Measurements from ENCODE around the gene PLEKHH3. TPM values are rescaled to one million over a fixed set of nuclear protein-coding genes. Genes with fewer than 3 reads are reported as not detected.

PLEKHH3 gene
- total RNA-seq, 2 donors from 2014 or later: 13.7 to 24.3 TPM

GRCh38 chr17:42702446-42702845 is 25.7 kb upstream of the PLEKHH3 start:
- DNase-seq: no peak
- H3K27me3 Mint-ChIP-seq (ENCODE audit: insufficient read depth): no peaks in the 10 kb centered on the region
- 93 to 97% methylated on average over 10 to 11 of the region's 11 CpGs for WGBS, 2 experiments (ENCODE audit: insufficient coverage in 1 of 2, insufficient read length in 1 of 2)
- H3K4me3 Mint-ChIP-seq: no peak overlapping the region
- TF ChIP-seq CTCF (conservative IDR thresholded peaks at IDR 0.05): no peak
- H3K36me3 ChIP-seq (ENCODE audit: control insufficient read depth, insufficient read depth, low read length): peaks cover 25% of the 10 kb centered on the region
- H3K36me3 Mint-ChIP-seq (ENCODE audit: low read depth): peaks cover 35% of the 10 kb centered on the region
- H3K9me3 Mint-ChIP-seq: no peaks in the 10 kb centered on the region
- H3K27ac ChIP-seq (ENCODE audit: low read depth, low read length): no peak overlapping the region
- no peaks in the 10 kb centered on the region for H3K9me3 ChIP-seq (ENCODE audit: control insufficient read depth, low read length)
- no peaks in the 10 kb centered on the region for H3K27me3 ChIP-seq (ENCODE audit: control insufficient read depth, insufficient read depth, low read length, poor library complexity, severe bottlenecking)
- H3K4me1 ChIP-seq (ENCODE audit: control insufficient read depth, insufficient read depth, low read length): peaks cover 5% of the 10 kb centered on the region
- H3K4me3 ChIP-seq (ENCODE audit: low read length): no peak overlapping the region
- no peak overlapping the region for H3K9ac ChIP-seq (ENCODE audit: extremely low read depth, low read length, poor library complexity, severe bottlenecking)
- peaks cover 8% of the 10 kb centered on the region for H3K4me1 Mint-ChIP-seq
- H3K27ac Mint-ChIP-seq: no peak overlapping the region

GRCh38 chr17:42700586-42701289 is 23.9 kb upstream of the PLEKHH3 start:
- no peak overlapping the region for H3K4me3 Mint-ChIP-seq
- peaks cover 32% of the 10 kb centered on the region for H3K36me3 Mint-ChIP-seq (ENCODE audit: low read depth)
- H3K27me3 Mint-ChIP-seq (ENCODE audit: insufficient read depth): no peaks in the 10 kb centered on the region
- Histone ChIP-seq H3K9me3 (ENCODE audit: control insufficient read depth, low read length) (no peaks in the 10 kb centered on the region), H3K27me3 (ENCODE audit: control insufficient read depth, insufficient read depth, low read length, poor library complexity, severe bottlenecking) (no peaks in the 10 kb centered on the region), H3K36me3 (ENCODE audit: control insufficient read depth, insufficient read depth, low read length) (peaks cover 19% of the 10 kb centered on the region), H3K4me1 (ENCODE audit: control insufficient read depth, insufficient read depth, low read length) (peaks cover 5% of the 10 kb centered on the region), H3K9ac (ENCODE audit: extremely low read depth, low read length, poor library complexity, severe bottlenecking) (no peak overlapping the region), H3K27ac (ENCODE audit: low read depth, low read length) (no peak overlapping the region), H3K4me3 (ENCODE audit: low read length) (no peak overlapping the region)
- 86 to 100% methylated on average over 3 to 10 of the region's 10 CpGs for WGBS, 2 experiments (ENCODE audit: insufficient coverage in 1 of 2, insufficient read length in 1 of 2)
- TF ChIP-seq CTCF (conservative IDR thresholded peaks at IDR 0.05): no peak
- DNase-seq: no peak
- H3K9me3 Mint-ChIP-seq: no peaks in the 10 kb centered on the region
- H3K4me1 Mint-ChIP-seq: peaks cover 8% of the 10 kb centered on the region
- no peak overlapping the region for H3K27ac Mint-ChIP-seq

- Histone ChIP-seq H3K4me3 (ENCODE audit: low read length) (no peak overlapping the region), H3K36me3 (ENCODE audit: control insufficient read depth, insufficient read depth, low read length) (peaks cover 10% of the 10 kb centered on the region), H3K9ac (ENCODE audit: extremely low read depth, low read length, poor library complexity, severe bottlenecking) (no peak overlapping the region), H3K27ac (ENCODE audit: low read depth, low read length) (no peak overlapping the region), H3K27me3 (ENCODE audit: control insufficient read depth, insufficient read depth, low read length, poor library complexity, severe bottlenecking) (no peaks in the 10 kb centered on the region), H3K9me3 (ENCODE audit: control insufficient read depth, low read length) (no peaks in the 10 kb centered on the region), H3K4me1 (ENCODE audit: control insufficient read depth, insufficient read depth, low read length) (peaks cover 5% of the 10 kb centered on the region)
- peaks cover 8% of the 10 kb centered on the region for H3K4me1 Mint-ChIP-seq
- H3K9me3 Mint-ChIP-seq: no peaks in the 10 kb centered on the region
- H3K4me3 Mint-ChIP-seq: no peak overlapping the region
- WGBS, 2 experiments (ENCODE audit: insufficient coverage in 1 of 2, insufficient read length in 1 of 2): 74 to 75% methylated on average over 2 to 3 of the region's 4 CpGs
- TF ChIP-seq CTCF (conservative IDR thresholded peaks at IDR 0.05): no peak
- no peaks in the 10 kb centered on the region for H3K27me3 Mint-ChIP-seq (ENCODE audit: insufficient read depth)
- peaks cover 27% of the 10 kb centered on the region for H3K36me3 Mint-ChIP-seq (ENCODE audit: low read depth)
- DNase-seq: no peak
- no peak overlapping the region for H3K27ac Mint-ChIP-seq
Measured at GRCh38 chr17:42699415-42699740, 22.6 kb upstream of the PLEKHH3 start.

All from endodermal cell (in vitro differentiated cells).